Naive B cell (primary cell): Measurements from ENCODE around the gene CLEC10A. TPM values are rescaled to one million over a fixed set of nuclear protein-coding genes. Genes with fewer than 3 reads are reported as not detected.
A peak's percentile ranks its signal among the peaks of the same experiment; 100 is the strongest.

Experiments
- ATAC-seq, 2 donors: fragments of 150-1000 bp; cut with Tn5 transposase; 2 replicates each; pipeline ENCODE4 v1.10.0; 2021; ENCODE audit warnings: low read depth in 2 of 2, mild to moderate bottlenecking in 2 of 2, moderate library complexity in 2 of 2
- DNase-seq: peaks from one replicate; pipeline ENCODE4 v3.0.0; 2022
- H3K27ac Mint-ChIP-seq, 6 donors: one replicate each; pipeline ENCODE4 v1.8.0; 2020 to 2022; ENCODE audit warnings: mild to moderate bottlenecking in 6 of 6, mixed read lengths in 6 of 6, moderate library complexity in 5 of 6, inconsistent platforms in 2 of 6
- H3K27me3 Mint-ChIP-seq, 3 donors: one replicate each; pipeline ENCODE4 v1.8.0; 2021 to 2022; ENCODE audit warnings: mixed read lengths in 3 of 3, mild to moderate bottlenecking in 1 of 3
- H3K36me3 Mint-ChIP-seq, 2 donors: one replicate each; pipeline ENCODE4 v1.8.0; 2020 to 2022; ENCODE audit warnings: mixed read lengths in 2 of 2, inconsistent platforms in 1 of 2, mild to moderate bottlenecking in 1 of 2
- H3K4me1 Mint-ChIP-seq, 3 donors: one replicate each; pipeline ENCODE4 v1.8.0; 2020 to 2022; ENCODE audit warnings: mixed read lengths in 3 of 3, inconsistent platforms in 1 of 3, mild to moderate bottlenecking in 1 of 3, moderate library complexity in 1 of 3
- H3K4me3 Mint-ChIP-seq, 8 donors: one replicate each; pipeline ENCODE4 v1.8.0; 2020 to 2022; ENCODE audit warnings: mild to moderate bottlenecking in 8 of 8, mixed read lengths in 8 of 8, moderate library complexity in 8 of 8, inconsistent platforms in 2 of 8
- H3K9me3 Mint-ChIP-seq, 7 donors: one replicate each; pipeline ENCODE4 v1.8.0; 2020 to 2022; ENCODE audit warnings: mixed read lengths in 7 of 7, mild to moderate bottlenecking in 5 of 7, inconsistent platforms in 2 of 7, moderate library complexity in 1 of 7
- polyA plus RNA-seq, 6 donors: library from polyadenylated mRNA; unstranded; fragments of 300-500 nt; fragmentation: Illumina TruSeq; gene quantifications; one replicate each; pipeline ENCODE4 v1.2.3, GENCODE V29; 2021; ENCODE audit warnings: low read depth in 6 of 6

Gene CLEC10A
- polyA plus RNA-seq, 6 donors from 2014 or later = 0.82 TPM; not detected in 5

DNA sequence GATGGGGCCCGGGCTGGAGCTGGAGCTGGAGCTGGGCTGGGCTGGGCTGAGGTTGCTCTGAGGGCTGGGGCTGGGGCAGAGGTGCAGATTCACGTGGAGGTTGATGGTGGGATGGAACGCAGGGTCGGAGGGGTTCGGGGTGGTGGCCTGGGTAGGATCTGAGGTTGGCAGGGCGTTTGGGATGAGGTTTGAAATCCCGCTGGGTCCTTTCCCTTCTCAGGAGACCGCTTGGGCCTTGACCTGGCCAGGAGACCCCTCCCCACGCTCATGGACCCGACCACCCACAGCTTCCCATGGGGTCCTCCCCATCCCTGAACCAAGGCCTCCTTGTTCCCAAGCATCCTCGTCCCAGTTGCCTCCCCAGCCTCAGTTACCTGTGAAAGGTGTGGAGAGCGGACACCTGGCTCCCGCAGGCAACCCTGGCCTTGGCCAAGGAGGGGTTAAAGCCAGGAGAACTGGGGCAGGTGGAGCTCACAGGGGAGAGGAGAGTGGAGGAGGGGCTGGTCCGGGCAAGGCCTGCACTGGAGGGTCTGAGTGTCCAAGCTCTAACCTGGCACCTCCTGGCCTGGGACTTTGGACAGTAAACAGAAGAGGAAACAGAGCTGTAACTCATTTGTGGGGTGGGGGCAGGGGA, 34.3 kb upstream of the CLEC10A start, which contains the start of gene ASGR2:
ASGR2 (minus strand) TSS at position 582 of the 634 bp plus-strand sequence. CDS start 582 bp downstream, outside the sequence.
- DNase-seq (no peak), ATAC-seq (no peak)
- H3K27me3 Mint-ChIP-seq = peaks cover 9 to 19% (median 16%) of the 10 kb centered on the region in 3 donors
- H3K4me3 Mint-ChIP-seq = no peak within 1 kb of the TSS
- peak within 1 kb of the TSS in 3 of 6 donors; percentile 26 to 84 (median 77) for H3K27ac Mint-ChIP-seq
- H3K4me1 Mint-ChIP-seq = peaks cover 5 to 16% (median 10%) of the 10 kb centered on the region in 3 donors
- H3K36me3 Mint-ChIP-seq = no peaks in the 10 kb centered on the region
- H3K9me3 Mint-ChIP-seq = peaks cover 0 to 4% (median 0%) of the 10 kb centered on the region in 7 donors

DNA sequence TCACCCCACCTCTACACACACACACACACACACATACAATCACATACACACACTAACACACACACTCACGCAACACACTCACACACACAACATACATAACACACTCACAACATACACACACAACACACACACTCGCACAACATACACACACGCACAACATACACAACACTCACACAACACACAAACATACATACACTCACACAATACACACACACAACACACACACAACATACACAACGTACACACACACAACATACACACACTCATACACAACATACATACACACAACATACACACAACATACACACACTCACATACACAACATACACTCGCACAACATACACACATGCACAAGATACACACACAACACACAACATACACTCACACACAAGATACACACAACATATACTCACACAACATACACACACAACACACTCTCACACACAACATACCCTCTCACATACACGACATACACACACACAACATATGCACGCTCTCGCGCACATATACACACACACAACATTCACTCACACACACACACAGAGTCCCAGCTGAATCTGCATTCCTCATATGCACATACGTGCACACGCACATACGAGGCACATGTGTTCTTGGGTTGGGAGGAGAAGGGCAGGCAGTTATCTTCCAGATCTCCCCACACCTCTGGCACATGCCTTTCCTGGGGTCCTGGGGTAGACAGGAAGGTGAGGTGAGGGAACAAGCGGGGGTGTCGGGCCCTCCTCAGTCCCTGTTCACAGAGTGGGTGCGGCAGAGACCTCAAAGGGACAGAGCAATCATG, 33.4 kb upstream of the CLEC10A start:
- no peak for DNase-seq
- Mint-ChIP-seq H3K27ac (no peak overlapping the region), H3K4me1 (peaks cover 7 to 18% (median 11%) of the 10 kb centered on the region in 3 donors), H3K9me3 (peaks cover 0 to 4% (median 0%) of the 10 kb centered on the region in 7 donors), H3K4me3 (no peak overlapping the region), H3K27me3 (peaks cover 10 to 19% (median 19%) of the 10 kb centered on the region in 3 donors), H3K36me3 (no peaks in the 10 kb centered on the region)
- no peak for ATAC-seq

DNA sequence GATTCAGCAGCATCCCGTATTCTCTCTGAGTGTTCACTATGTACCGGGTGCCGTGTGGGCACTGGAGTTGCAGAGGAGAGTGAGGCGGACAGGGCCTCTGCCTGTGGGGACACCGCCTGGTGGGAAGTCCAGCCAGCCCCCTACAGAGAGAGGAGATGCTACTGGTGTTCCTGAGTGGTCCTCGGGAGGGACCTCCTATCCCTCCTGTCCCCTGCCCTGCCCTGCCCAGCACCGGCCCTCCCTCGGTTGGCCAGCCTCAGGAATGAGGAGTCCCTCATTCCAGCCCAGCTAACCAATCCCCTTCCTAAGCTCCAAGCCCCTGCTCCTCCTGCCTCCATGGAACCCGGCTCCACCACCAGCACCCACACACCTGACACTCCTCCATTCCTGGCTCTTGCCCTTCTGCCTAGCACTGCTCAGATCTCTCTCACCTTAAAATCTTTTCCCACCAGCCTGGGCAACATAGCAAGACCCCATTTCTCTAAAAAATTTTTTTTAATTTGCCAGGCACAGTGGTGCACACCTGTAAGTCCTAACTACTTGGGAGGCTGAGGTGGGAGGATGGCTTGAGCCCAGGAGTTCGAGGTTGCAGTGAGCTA, 32.6 kb upstream of the CLEC10A start:
- Mint-ChIP-seq H3K27me3 (peaks cover 11 to 20% (median 19%) of the 10 kb centered on the region in 3 donors), H3K27ac (peak overlapping the region in 2 of 6 donors; percentile 59 to 68), H3K9me3 (peaks cover 0 to 4% (median 0%) of the 10 kb centered on the region in 7 donors), H3K4me3 (no peak overlapping the region), H3K36me3 (no peaks in the 10 kb centered on the region), H3K4me1 (peaks cover 7 to 14% (median 11%) of the 10 kb centered on the region in 3 donors)
- DNase-seq (no peak), ATAC-seq (no peak)

DNA sequence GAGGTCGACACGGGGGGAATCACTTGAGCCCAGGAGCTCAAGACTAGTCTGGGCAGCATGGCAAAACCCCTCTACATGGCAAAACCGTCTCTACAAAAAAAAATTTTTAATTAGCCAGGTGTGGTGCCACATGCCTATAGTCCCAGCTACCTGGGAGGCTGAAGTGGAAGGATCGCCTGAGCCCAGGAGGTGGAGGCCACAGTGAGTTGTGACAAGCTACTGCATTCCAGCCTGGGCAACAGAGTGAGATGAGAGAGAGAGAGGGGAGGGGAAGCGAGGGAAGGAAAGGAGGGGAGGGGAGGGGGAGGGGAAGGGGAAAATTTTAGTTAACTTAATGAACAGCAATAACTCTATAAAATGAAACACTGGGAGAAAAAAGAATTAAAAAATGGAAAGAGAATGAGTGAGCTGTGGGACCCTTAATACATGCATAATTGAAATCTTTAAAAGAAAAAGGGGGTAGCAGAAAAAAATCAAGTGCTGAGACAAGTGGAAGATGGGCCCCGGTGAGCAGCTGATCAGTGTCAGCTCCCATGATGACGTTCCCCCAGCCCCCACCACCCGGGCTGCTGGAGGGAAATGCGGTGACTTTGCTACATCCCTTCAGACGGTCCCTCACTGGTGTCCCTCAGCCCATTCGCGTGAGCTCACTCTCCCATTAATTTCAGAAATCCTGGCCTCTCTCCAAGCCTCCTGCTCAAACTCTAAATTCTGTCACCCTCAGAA, 31.9 kb upstream of the CLEC10A start:
- Mint-ChIP-seq H3K36me3 (no peaks in the 10 kb centered on the region), H3K9me3 (peaks cover 0 to 4% (median 0%) of the 10 kb centered on the region in 7 donors), H3K4me1 (peaks cover 7 to 14% (median 11%) of the 10 kb centered on the region in 3 donors), H3K27me3 (peaks cover 15 to 25% (median 19%) of the 10 kb centered on the region in 3 donors), H3K4me3 (no peak overlapping the region), H3K27ac (peak overlapping the region in 2 of 6 donors; percentile 59 to 68)
- DNase-seq = no peak
- ATAC-seq = no peak

DNA sequence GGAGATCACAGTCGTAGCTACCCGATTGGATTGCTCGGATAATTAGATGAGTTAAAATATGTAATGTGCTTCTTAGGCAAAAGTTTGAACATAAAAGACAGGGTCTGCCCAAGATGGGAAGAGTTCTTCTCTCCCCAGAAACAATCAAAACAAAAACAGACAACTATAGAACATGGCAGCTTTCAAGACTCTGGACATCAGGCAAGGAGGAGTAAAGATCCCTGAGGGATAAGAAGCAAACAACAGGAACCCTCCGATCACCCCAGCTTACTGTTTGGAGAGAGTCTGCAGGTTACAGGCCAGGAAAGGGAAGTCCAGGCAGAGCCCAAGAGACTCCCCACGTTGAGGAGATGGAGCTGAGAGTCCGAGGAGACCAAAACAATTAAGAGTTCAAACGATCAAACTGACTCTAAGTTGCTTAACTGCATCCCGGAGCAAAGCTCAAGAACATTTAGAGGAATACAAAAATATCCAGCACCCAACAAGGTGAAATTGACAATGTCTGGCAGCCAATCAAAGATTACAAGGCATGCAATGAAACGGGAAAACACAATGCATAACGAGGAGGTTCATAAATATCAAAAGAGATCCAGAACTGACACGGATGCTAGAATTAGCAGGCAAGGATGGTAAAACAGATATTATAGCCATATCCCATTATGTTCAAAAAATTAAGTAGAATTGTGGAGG, 30.7 kb upstream of the CLEC10A start:
- Mint-ChIP-seq H3K9me3 (peaks cover 0 to 4% (median 0%) of the 10 kb centered on the region in 7 donors), H3K27me3 (peaks cover 15 to 25% (median 19%) of the 10 kb centered on the region in 3 donors), H3K4me1 (peaks cover 7 to 14% (median 11%) of the 10 kb centered on the region in 3 donors), H3K27ac (peak overlapping the region in 3 of 6 donors; percentile 5 to 64 (median 10)), H3K36me3 (no peaks in the 10 kb centered on the region), H3K4me3 (no peak overlapping the region)
- ATAC-seq = no peak
- no peak for DNase-seq

DNA sequence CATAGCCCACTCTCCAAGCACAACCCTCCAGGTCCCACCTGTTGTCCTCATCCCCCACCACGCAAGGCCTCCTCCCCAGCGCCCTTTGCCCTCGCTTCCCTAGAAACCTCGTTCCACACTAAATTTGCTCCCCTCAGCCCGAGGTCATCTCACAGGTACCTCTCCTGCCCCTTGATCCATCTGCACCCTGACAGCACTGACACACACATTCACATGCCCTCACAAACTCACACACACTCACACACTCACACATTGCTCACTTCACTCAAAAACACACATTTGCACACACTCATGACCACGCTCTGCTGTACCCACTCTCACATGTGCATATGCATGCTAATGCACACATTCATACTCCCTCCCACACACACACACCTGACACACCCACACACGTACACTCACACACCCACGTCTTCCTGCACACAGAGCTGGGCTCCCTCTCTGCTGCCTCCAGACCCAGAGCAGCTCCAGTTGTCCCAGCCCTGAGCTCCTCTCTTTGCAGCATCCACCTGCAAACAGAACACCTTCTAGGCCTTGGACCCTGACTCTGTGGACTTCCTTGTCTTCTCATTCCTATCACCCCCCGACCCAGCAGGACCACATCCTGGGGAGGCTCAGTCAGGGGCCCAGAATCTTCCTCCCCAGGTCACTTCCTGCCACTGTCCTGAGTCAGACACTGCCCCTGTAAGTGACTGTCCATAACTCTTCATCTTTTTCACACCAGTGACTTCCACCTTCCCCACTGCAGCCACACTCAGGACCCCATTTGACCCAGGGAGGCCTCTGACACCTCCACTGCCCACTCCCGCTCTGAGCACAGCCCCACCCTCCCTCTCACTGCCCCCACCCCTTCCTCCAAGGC, 29.6 kb upstream of the CLEC10A start:
- peaks cover 7 to 14% (median 11%) of the 10 kb centered on the region in 3 donors for H3K4me1 Mint-ChIP-seq

DNA sequence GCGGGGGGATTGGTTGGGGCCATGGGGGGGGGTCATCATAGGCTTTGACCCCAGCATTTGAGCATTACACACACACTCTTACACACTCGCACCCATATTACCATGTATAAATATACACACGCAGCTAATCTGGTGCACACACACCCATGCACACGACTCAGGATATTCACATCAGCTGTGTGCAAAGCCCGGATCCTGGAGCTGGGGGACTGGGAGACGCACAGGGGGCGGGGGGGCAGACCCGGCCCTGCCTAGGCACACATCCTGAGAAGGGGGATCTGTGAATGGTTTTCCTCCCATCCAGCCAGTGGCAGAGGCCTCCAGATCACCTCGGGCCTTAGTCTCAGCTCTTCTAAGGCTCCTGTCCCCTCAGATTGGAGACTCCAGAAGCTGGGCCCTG, 28.9 kb upstream of the CLEC10A start:
- ATAC-seq = no peak
- peak overlapping the region in 1 of 6 donors; percentile 37 for H3K27ac Mint-ChIP-seq
- H3K36me3 Mint-ChIP-seq = no peaks in the 10 kb centered on the region
- peaks cover 0 to 4% (median 0%) of the 10 kb centered on the region in 7 donors for H3K9me3 Mint-ChIP-seq
- H3K4me1 Mint-ChIP-seq = peaks cover 7 to 14% (median 11%) of the 10 kb centered on the region in 3 donors
- no peak overlapping the region for H3K4me3 Mint-ChIP-seq
- peaks cover 15 to 25% (median 19%) of the 10 kb centered on the region in 3 donors for H3K27me3 Mint-ChIP-seq
- DNase-seq = no peak

More for the DNA sequence above, 29.6 kb upstream of the CLEC10A start:
- peak overlapping the region in 4 of 6 donors; percentile 0 to 51 (median 28) for H3K27ac Mint-ChIP-seq
- DNase-seq = no peak
- no peaks in the 10 kb centered on the region for H3K36me3 Mint-ChIP-seq
- no peak for ATAC-seq
- H3K27me3 Mint-ChIP-seq = peaks cover 15 to 25% (median 19%) of the 10 kb centered on the region in 3 donors
- H3K4me3 Mint-ChIP-seq = peak overlapping the region in 2 of 8 donors; percentile 3 to 21
- peaks cover 0 to 4% (median 0%) of the 10 kb centered on the region in 7 donors for H3K9me3 Mint-ChIP-seq

DNA sequence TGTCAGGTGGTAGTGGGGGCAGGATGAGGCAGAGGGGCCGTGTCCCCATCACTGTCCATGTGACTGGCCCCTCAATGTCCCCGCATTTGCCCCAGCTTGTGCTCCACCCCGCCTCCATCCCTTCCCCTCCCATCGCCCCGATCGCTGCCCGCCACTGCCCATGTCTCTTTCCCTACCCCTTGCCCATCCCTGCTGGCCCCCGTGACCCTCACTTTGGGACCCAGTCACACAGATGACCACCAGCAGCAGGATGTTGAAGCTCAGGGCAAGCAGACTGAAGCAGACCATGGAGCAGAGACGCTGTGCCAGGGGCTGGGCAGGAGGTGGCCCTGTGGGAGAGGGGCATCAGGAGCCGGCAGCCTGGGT, 28.5 kb upstream of the CLEC10A start:
- ATAC-seq (no peak), DNase-seq (no peak)
- peaks cover 0 to 4% (median 0%) of the 10 kb centered on the region in 7 donors for H3K9me3 Mint-ChIP-seq
- H3K27me3 Mint-ChIP-seq = peaks cover 15 to 26% (median 19%) of the 10 kb centered on the region in 3 donors
- peaks cover 7 to 14% (median 11%) of the 10 kb centered on the region in 3 donors for H3K4me1 Mint-ChIP-seq
- no peaks in the 10 kb centered on the region for H3K36me3 Mint-ChIP-seq
- no peak overlapping the region for H3K4me3 Mint-ChIP-seq
- H3K27ac Mint-ChIP-seq = no peak overlapping the region

DNA sequence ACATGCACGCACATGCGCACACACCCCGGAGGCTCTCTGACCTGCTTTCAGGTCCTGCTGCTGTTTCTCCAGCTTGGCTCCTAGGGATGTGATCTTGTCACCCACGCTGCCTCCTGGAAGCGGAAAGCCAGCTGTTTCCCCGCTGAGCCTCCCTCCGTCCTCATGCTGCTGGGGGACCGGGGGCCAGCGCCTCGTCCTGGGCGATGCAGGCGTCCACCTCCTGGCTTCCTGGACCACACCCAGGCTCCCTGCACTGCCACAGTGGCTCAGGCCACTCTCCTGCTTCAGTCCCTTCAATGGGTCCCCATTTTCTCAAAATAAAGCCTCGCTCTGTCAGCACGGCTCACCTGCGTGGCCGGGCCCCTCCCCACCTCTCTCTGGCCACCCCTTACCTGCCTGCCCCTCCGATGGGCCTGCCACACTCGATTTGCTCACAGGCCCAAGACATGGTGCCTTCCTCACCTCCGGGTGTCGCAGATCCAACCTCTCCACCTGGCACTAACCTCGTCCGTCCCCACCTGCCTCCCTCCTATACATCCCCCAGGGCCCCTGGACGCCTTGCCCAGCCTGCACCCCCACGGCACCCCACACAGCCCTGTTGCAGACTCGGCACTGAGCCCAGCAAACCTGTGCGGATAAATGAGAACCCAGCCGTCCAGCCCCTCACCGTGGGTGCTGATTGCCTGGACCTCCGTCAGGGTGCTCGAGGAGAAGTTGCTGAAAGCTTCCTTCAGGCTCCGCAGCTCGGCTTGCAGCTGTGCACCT, 27.9 kb upstream of the CLEC10A start:
- Mint-ChIP-seq H3K4me1 (peaks cover 7 to 14% (median 11%) of the 10 kb centered on the region in 3 donors), H3K27ac (peak overlapping the region in 2 of 6 donors; percentile 11 to 43), H3K4me3 (no peak overlapping the region), H3K9me3 (peaks cover 0 to 4% (median 0%) of the 10 kb centered on the region in 7 donors), H3K27me3 (peaks cover 15 to 31% (median 25%) of the 10 kb centered on the region in 3 donors), H3K36me3 (no peaks in the 10 kb centered on the region)
- ATAC-seq (no peak), DNase-seq (no peak)

DNA sequence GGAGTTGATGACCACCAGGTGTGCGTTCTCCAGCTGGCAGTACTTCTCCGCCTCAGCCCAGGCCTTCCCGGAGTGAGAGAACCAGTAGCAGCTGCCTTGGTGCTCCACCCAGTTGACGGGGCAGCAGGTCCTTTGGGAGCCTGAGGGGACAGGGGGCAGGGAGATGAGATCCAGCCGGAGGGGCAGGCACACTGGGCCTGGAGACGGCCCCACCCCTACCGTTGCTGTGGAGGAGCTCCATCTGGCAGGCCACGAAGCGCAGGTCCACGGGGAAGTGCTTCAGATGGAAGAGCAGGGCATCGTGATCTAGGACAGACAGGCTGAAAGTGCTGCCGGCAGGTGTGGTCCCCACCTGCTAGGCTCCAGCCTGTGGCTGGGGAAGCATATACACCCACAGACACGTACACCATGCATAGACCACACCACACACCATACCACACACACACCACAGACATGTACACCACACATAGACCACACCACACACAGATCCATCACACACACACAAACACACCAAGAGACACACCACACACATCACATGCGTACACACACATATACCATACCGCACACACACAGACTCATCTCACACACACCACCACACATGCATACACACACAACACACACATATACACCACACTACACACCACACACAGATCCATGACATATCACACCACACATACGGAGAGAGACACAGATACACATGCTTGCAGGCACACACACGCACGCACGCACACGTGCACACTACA, 27.1 kb upstream of the CLEC10A start:
- DNase-seq (no peak), ATAC-seq (no peak)
- H3K9me3 Mint-ChIP-seq = peaks cover 0 to 4% (median 0%) of the 10 kb centered on the region in 7 donors
- no peaks in the 10 kb centered on the region for H3K36me3 Mint-ChIP-seq
- H3K27me3 Mint-ChIP-seq = peaks cover 15 to 39% (median 33%) of the 10 kb centered on the region in 3 donors
- peak overlapping the region in 2 of 6 donors; percentile 11 to 43 for H3K27ac Mint-ChIP-seq
- peaks cover 7 to 14% (median 11%) of the 10 kb centered on the region in 3 donors for H3K4me1 Mint-ChIP-seq
- H3K4me3 Mint-ChIP-seq = no peak overlapping the region
